HEK293 (cell line): Measurements from ENCODE around the gene ETV7.
A peak's percentile ranks its signal among the peaks of the same experiment; 100 is the strongest.

Source experiments
- CTCF ChIA-PET: fragments of 350-600 bp; formaldehyde crosslinking; extraction: SDS; loops from one replicate; lab custom pipeline; 2021; ENCODE audit warnings: antibody characterized with exemption; lab: Yijun Ruan, JAX
- POLR2A ChIA-PET: fragments of 300-600 bp; formaldehyde crosslinking; extraction: SDS; loops from one replicate; lab custom pipeline; 2020; ENCODE audit warnings: antibody characterized with exemption, inconsistent platforms; lab: Yijun Ruan, JAX
- H3K27ac ChIP-seq: fragments of 200-500 bp; sonication (Bioruptor generic); 2 replicates; pipeline ENCODE4 v1.5.1; 2014; ENCODE audit warnings: low read depth, low read length, control low read depth, inconsistent platforms; ENCODE audit errors: extremely low read depth
- H3K36me3 ChIP-seq, 2 experiments: fragments of 200-500 bp in 1 of 2; sonication (Bioruptor generic) in 1 of 2; 1 replicate in 1 of 2; 2 replicates in 1 of 2; pipeline ENCODE4 v1.5.1; 2014 to 2017; ENCODE audit warnings: inconsistent platforms in 2 of 2, low read length in 2 of 2; ENCODE audit not compliant: control insufficient read depth in 2 of 2, insufficient read depth in 1 of 2
- H3K4me1 ChIP-seq: fragments of 200-500 bp; sonication (Bioruptor generic); 2 replicates; pipeline ENCODE4 v1.5.1; 2014; ENCODE audit warnings: mild to moderate bottlenecking, low read length, inconsistent platforms; ENCODE audit not compliant: control insufficient read depth, insufficient read depth
- H3K4me3 ChIP-seq: 2 replicates; pipeline ENCODE4 v1.5.1; 2011; ENCODE audit warnings: low read depth, mild to moderate bottlenecking, control low read depth, low read length, moderate library complexity
- H3K9me3 ChIP-seq: fragments of 200-500 bp; sonication (Bioruptor generic); 2 replicates; pipeline ENCODE4 v1.5.1; 2014; ENCODE audit warnings: low read depth, low read length, inconsistent platforms; ENCODE audit not compliant: control insufficient read depth, insufficient read depth
- GLI4 ChIP-seq: fragments of 450-650 bp; formaldehyde crosslinking; IDR thresholded peaks from 2 replicates; pipeline ENCODE4 v1.5.1; 2016; ENCODE audit warnings: missing biosample characterization, missing genetic modification characterization
- MEIS1 ChIP-seq: sonication (generic); formaldehyde crosslinking; IDR thresholded peaks from 2 replicates; pipeline ENCODE4 v1.8.1; 2022; ENCODE audit warnings: missing genetic modification reagents, mild to moderate bottlenecking, borderline replicate concordance
- ZNF121 ChIP-seq: fragments of 450-650 bp; formaldehyde crosslinking; IDR thresholded peaks from 2 replicates; pipeline ENCODE4 v1.5.1; 2016; ENCODE audit warnings: missing biosample characterization, missing genetic modification characterization
- ZNF155 ChIP-seq: fragments of 450-650 bp; formaldehyde crosslinking; IDR thresholded peaks from 2 replicates; pipeline ENCODE4 v1.5.1; 2016; ENCODE audit warnings: missing biosample characterization, missing genetic modification characterization
- ZNF174 ChIP-seq: fragments of 450-650 bp; formaldehyde crosslinking; IDR thresholded peaks from 2 replicates; pipeline ENCODE4 v1.5.0; 2017; ENCODE audit warnings: missing biosample characterization, mild to moderate bottlenecking, missing genetic modification characterization
- ZNF302 ChIP-seq: fragments of 450-650 bp; formaldehyde crosslinking; IDR thresholded peaks from 2 replicates; pipeline ENCODE4 v1.5.1; 2016; ENCODE audit warnings: missing biosample characterization, missing genetic modification characterization, low read depth
- ZNF341 ChIP-seq: fragments of 450-650 bp; formaldehyde crosslinking; IDR thresholded peaks from 2 replicates; pipeline ENCODE4; 2016; ENCODE audit warnings: low read depth, missing biosample characterization, missing genetic modification characterization
- ZNF514 ChIP-seq: fragments of 450-650 bp; formaldehyde crosslinking; IDR thresholded peaks from 2 replicates; pipeline ENCODE4 v1.5.1; 2016; ENCODE audit warnings: missing biosample characterization, missing genetic modification characterization
- ZNF529 ChIP-seq: fragments of 450-650 bp; formaldehyde crosslinking; IDR thresholded peaks from 2 replicates; pipeline ENCODE4 v1.5.1; 2017; ENCODE audit warnings: missing genetic modification characterization, missing biosample characterization; ENCODE audit not compliant: insufficient replicate concordance
- ZNF558 ChIP-seq: fragments of 450-650 bp; formaldehyde crosslinking; IDR thresholded peaks from 2 replicates; pipeline ENCODE4 v1.5.1; 2016; ENCODE audit warnings: missing biosample characterization, missing genetic modification characterization
- ZNF624 ChIP-seq: fragments of 450-650 bp; formaldehyde crosslinking; IDR thresholded peaks from 2 replicates; pipeline ENCODE4 v1.5.1; 2017; ENCODE audit warnings: missing biosample characterization, missing genetic modification characterization
- ZNF768 ChIP-seq: fragments of 450-650 bp; formaldehyde crosslinking; IDR thresholded peaks from 2 replicates; pipeline ENCODE4 v1.5.1; 2018; ENCODE audit warnings: missing biosample characterization, mild to moderate bottlenecking, missing genetic modification characterization
- ZNF792 ChIP-seq: fragments of 450-650 bp; formaldehyde crosslinking; IDR thresholded peaks from 2 replicates; pipeline ENCODE4 v1.5.1; 2016; ENCODE audit warnings: missing biosample characterization, missing genetic modification characterization
- TF ChIP-seq, protein P1 (sequence below): fragments of 450-650 bp; formaldehyde crosslinking; IDR thresholded peaks from 2 replicates; pipeline ENCODE4 v1.5.1; 2016; ENCODE audit warnings: missing biosample characterization, missing genetic modification characterization
- TF ChIP-seq, protein P2 (sequence below): fragments of 450-650 bp; formaldehyde crosslinking; IDR thresholded peaks from 2 replicates; pipeline ENCODE4 v1.5.1; 2016; ENCODE audit warnings: missing biosample characterization, missing genetic modification characterization
- TF ChIP-seq, protein P3 (sequence below): fragments of 450-650 bp; formaldehyde crosslinking; IDR thresholded peaks from 2 replicates; pipeline ENCODE4 v1.5.1; 2016; ENCODE audit warnings: missing biosample characterization, missing genetic modification characterization
- TF ChIP-seq, protein P4 (sequence below): fragments of 450-650 bp; formaldehyde crosslinking; IDR thresholded peaks from 2 replicates; pipeline ENCODE4 v1.5.0; 2017; ENCODE audit warnings: missing biosample characterization, missing genetic modification characterization, borderline replicate concordance

Gene ETV7

DNA sequence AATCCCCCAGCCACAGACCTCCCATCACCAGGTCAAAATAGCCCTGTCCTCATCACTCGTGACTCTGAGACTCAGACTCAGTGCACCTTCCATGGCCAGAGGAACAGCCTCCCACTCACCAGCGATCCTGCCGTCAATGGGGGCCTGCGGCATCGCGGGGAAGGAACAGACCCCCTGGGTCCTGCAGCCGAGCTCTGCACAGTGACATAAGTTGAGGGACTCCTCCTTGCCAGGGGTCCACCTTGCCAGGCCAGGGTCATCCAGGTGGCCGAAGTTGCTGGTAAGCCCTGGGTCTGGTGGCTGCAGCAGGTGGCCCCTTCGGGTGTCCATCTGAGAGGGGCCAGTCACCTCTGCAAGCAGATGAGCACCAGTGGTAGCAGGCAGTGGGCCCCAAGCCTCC lies 16.3 kb downstream of the ETV7 start:
- Histone ChIP-seq H3K9me3 (no peaks in the 10 kb centered on the region), H3K4me3 (no peak overlapping the region), H3K4me1 (no peaks in the 10 kb centered on the region), H3K36me3 (no peaks in the 10 kb centered on the region), H3K27ac (no peak overlapping the region)
- POLR2A ChIA-PET: no interaction called here
- CTCF ChIA-PET: no interaction called here
- TF ChIP-seq ZNF174 (tag by site-specific recombination) (no peak), ZNF341 (tag by site-specific recombination) (no peak), MEIS1 (CRISPR knock-in tag) (no peak), ZNF302 (tag by site-specific recombination) (no peak), GLI4 (tag by site-specific recombination) (no peak), ZNF558 (no peak), ZNF624 (tag by site-specific recombination) (no peak), ZNF155 (tag by site-specific recombination) (no peak), ZNF514 (tag by site-specific recombination) (no peak), ZNF121 (tag by site-specific recombination) (no peak), ZNF529 (no peak), ZNF792 (tag by site-specific recombination) (no peak)
- TF ChIP-seq, protein P1, sequence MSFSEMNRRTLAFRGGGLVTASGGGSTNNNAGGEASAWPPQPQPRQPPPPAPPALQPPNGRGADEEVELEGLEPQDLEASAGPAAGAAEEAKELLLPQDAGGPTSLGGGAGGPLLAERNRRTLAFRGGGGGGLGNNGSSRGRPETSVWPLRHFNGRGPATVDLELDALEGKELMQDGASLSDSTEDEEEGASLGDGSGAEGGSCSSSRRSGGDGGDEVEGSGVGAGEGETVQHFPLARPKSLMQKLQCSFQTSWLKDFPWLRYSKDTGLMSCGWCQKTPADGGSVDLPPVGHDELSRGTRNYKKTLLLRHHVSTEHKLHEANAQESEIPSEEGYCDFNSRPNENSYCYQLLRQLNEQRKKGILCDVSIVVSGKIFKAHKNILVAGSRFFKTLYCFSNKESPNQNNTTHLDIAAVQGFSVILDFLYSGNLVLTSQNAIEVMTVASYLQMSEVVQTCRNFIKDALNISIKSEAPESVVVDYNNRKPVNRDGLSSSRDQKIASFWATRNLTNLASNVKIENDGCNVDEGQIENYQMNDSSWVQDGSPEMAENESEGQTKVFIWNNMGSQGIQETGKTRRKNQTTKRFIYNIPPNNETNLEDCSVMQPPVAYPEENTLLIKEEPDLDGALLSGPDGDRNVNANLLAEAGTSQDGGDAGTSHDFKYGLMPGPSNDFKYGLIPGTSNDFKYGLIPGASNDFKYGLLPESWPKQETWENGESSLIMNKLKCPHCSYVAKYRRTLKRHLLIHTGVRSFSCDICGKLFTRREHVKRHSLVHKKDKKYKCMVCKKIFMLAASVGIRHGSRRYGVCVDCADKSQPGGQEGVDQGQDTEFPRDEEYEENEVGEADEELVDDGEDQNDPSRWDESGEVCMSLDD (tag by site-specific recombination): no peak
- TF ChIP-seq, protein P2, sequence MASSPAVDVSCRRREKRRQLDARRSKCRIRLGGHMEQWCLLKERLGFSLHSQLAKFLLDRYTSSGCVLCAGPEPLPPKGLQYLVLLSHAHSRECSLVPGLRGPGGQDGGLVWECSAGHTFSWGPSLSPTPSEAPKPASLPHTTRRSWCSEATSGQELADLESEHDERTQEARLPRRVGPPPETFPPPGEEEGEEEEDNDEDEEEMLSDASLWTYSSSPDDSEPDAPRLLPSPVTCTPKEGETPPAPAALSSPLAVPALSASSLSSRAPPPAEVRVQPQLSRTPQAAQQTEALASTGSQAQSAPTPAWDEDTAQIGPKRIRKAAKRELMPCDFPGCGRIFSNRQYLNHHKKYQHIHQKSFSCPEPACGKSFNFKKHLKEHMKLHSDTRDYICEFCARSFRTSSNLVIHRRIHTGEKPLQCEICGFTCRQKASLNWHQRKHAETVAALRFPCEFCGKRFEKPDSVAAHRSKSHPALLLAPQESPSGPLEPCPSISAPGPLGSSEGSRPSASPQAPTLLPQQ (tag by site-specific recombination): no peak
- TF ChIP-seq, protein P3, sequence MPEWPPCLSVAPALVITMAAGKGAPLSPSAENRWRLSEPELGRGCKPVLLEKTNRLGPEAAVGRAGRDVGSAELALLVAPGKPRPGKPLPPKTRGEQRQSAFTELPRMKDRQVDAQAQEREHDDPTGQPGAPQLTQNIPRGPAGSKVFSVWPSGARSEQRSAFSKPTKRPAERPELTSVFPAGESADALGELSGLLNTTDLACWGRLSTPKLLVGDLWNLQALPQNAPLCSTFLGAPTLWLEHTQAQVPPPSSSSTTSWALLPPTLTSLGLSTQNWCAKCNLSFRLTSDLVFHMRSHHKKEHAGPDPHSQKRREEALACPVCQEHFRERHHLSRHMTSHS (tag by site-specific recombination): no peak

DNA sequence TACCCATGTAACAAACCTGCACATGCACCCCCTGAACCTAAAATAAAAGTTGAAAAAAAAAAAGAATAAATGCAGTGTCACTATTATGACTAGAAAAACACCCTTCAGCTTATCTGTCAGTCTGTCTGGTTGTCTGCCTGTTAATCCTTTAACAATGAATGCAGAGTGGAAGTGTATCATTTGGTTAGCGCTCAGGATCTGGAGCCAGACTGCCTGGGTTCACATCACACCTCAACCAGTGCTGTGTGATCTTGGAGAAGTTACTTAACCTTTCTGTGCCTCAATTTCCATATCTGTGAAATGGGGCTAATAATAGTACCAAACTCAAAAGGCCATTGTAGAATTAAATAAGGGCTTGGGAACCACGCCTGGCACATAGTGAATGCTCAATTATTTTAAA lies 16.8 kb downstream of the ETV7 start:
- Histone ChIP-seq H3K36me3 (no peaks in the 10 kb centered on the region), H3K4me3 (no peak overlapping the region), H3K4me1 (no peaks in the 10 kb centered on the region), H3K9me3 (no peaks in the 10 kb centered on the region), H3K27ac (no peak overlapping the region)
- peak; percentile 89; the same call in 1 of the 2 replicates for TF ChIP-seq ZNF768 (tag by site-specific recombination)
- TF ChIP-seq, protein P4, sequence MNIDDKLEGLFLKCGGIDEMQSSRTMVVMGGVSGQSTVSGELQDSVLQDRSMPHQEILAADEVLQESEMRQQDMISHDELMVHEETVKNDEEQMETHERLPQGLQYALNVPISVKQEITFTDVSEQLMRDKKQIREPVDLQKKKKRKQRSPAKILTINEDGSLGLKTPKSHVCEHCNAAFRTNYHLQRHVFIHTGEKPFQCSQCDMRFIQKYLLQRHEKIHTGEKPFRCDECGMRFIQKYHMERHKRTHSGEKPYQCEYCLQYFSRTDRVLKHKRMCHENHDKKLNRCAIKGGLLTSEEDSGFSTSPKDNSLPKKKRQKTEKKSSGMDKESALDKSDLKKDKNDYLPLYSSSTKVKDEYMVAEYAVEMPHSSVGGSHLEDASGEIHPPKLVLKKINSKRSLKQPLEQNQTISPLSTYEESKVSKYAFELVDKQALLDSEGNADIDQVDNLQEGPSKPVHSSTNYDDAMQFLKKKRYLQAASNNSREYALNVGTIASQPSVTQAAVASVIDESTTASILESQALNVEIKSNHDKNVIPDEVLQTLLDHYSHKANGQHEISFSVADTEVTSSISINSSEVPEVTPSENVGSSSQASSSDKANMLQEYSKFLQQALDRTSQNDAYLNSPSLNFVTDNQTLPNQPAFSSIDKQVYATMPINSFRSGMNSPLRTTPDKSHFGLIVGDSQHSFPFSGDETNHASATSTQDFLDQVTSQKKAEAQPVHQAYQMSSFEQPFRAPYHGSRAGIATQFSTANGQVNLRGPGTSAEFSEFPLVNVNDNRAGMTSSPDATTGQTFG: no peak
- ChIA-PET CTCF (interaction anchor here (1.2 kb wide), 1 partner anchor 10 kb away, joined by 4 read pairs; no protein-coding TSS in a partner anchor), POLR2A (no interaction called here)
